ENCODE measurements around the gene MICAL2.

The MICAL2 gene, protein sequence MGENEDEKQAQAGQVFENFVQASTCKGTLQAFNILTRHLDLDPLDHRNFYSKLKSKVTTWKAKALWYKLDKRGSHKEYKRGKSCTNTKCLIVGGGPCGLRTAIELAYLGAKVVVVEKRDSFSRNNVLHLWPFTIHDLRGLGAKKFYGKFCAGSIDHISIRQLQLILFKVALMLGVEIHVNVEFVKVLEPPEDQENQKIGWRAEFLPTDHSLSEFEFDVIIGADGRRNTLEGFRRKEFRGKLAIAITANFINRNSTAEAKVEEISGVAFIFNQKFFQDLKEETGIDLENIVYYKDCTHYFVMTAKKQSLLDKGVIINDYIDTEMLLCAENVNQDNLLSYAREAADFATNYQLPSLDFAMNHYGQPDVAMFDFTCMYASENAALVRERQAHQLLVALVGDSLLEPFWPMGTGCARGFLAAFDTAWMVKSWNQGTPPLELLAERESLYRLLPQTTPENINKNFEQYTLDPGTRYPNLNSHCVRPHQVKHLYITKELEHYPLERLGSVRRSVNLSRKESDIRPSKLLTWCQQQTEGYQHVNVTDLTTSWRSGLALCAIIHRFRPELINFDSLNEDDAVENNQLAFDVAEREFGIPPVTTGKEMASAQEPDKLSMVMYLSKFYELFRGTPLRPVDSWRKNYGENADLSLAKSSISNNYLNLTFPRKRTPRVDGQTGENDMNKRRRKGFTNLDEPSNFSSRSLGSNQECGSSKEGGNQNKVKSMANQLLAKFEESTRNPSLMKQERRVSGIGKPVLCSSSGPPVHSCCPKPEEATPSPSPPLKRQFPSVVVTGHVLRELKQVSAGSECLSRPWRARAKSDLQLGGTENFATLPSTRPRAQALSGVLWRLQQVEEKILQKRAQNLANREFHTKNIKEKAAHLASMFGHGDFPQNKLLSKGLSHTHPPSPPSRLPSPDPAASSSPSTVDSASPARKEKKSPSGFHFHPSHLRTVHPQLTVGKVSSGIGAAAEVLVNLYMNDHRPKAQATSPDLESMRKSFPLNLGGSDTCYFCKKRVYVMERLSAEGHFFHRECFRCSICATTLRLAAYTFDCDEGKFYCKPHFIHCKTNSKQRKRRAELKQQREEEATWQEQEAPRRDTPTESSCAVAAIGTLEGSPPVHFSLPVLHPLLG
- 17.4 reads per million, percentile 44 among the genes with 10 or more reads in this experiment for total RNA-seq

DNA sequence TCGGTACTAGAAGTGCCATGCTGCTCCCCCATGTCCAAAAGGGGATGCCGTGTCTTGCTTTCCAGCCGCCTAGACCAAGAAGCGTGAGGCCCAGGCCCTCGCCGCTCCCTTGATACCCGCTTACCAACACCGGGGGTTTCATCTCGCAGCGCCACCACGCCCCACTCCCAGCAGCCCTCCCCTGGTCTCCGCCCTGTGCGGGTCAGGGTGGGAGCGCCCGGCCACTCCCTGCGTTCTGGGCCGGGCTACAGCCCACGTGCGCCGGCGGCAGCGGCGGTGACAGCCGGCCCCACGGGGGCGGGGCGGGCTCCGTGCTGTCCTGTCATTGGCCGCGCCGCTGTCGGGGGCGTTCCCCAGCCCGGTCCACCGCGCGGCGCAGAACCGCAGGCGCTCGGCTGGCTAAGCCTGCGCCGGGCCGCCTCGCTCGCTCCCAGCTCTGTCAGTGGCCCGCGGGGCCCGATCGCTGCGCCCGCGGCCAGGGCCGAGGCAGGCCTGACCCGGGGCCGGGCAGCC is at the start of gene MICAL2:
Gene MICAL2, plus strand, starts transcription at position 390 of the 513 bp plus-strand sequence. CDS start 51,566 bp downstream, outside the sequence.
- peak; percentile 72 for DNase-seq

DNA sequence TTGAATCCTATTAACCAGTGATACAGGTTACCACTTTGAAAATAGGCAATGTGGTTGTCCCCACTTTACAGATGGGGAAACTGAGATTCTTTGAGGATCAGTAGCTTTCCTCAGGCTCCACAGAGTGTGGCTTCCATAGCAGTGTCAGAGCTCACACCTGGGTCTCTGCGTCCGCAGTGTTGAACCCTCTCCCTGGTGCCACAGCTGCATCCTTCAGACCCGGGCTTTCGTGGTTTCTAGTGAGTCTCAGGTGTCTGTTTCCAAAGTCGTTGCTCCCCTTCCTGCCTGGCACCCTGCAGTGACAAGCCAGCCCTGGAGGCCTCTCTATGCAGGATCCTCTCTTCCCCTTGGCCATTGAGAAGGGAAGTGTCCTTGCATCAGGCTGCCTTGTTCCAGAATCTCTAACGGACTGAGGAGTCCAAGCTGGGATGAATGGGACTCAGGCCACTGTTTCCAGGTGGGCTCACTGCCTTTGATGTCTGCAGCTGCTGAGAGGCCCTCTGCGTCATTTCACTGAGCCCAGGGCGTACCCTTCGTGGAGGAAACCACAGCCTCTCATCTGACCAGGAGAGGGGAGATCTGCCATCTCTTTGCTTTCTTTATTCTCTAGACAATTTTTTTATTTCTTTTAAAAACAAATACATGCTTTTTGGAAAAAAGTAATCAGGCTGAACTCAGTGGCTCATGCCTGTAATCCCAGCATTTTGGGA is 48.4 kb upstream of the MICAL2 start:
- no peak for DNase-seq

DNA sequence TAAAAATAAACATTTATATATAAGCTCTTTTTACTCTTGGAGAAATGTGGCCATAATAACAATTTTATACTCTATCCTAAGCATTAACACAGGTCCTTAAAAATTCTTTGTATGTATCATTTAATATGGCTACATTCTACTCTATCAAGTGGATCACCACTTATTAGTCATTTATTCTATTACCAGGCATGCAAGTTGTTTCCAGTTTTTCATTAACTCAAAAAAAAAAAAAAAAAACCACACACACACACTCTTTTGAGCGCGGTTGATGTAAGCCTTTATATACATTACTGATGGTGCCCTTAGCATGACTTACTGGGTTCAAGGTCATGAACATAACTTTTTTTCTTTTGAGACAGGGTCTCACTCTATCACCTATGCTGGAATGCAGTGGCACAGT is 47.1 kb upstream of the MICAL2 start:
- DNase-seq, result no peak

DNA sequence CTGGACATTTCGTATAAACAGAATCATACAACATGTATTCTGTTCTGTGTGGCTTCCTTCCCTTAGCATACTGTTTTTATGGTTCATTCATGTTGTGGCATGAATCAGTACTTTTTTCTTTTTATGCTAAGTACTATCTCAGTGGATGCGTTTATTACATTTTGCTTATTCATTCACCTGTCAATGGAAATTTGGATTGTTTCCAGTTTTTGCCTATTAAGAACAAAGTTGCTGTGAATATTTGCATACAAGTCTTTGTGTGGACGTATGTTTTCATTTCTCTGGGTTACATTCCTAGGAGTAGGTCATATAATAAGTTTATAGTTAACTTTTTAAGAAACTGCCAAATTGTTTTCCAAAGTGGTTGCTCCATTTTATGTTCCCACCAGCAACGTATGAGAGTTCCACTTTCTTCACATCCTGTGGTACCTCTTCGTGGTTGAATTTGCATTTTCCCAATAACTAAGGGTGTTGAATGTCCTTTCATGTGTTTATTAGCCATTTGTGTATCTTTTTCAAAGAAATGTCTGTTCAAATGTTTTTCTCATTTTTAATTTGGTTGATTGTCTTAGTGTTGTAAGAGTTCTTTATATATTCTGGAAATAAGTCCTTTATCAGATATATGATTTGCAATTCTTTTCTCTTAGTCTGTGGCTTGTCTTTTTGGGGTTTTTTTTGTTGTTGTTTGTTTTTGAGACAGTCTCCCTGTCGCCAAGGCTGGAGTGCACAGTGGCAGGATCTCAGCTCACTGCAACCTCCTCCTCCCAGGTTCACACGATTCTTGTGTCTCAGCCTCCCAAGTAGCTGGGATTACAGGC is 46.0 kb upstream of the MICAL2 start:
- DNase-seq, result no peak

DNA sequence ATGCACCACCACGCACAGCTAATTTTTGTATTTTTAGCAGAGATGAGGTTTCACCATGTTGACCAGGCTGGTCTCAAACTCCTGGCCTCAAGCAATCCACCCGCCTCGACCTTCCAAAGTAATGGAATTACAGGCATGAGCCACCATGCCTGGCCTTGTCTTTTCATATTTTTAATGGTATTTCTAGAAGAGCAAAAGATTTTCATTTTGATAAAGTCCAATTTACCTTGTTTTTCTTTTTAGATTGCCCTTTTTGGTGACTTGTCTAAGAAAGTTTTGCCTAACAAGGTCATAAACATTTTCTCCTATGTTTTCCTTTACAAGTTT is 45.5 kb upstream of the MICAL2 start:
- no peak for DNase-seq

DNA sequence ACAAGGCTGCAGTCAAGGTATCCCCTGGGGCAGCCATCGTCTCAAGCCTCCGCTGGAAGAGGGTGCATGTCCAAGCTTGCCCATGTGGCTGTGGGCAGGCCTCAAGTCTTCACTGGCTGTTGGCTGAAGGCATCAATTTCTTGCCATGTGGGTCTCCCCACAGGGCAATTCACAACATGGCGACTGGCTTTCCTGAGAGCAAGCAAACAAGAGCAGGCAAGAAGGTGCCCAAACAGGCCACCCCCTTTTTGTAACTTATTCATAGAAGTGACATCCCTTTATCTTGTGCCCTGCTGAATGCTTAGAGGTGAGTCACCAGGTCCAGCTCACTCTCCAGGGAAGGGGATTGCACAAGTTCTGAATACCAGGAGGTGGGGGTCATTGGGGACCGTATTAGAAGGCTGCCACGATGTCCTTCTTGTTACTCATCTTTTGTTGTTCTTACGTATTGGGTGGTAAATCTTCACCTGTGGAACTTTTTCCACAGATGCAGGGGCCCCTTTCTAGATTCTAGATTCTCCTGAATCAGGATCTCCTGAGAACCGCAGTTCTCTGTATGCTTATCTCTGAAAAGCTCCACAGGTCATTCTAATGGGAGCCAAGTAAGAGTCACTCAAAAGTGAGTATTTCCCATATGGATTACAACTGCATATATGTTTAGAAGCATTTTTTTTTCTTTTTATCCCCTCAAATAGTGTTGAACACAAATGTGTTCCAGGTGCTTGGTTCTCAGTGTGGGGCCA is 44.2 kb upstream of the MICAL2 start:
- DNase-seq, result no peak

DNA sequence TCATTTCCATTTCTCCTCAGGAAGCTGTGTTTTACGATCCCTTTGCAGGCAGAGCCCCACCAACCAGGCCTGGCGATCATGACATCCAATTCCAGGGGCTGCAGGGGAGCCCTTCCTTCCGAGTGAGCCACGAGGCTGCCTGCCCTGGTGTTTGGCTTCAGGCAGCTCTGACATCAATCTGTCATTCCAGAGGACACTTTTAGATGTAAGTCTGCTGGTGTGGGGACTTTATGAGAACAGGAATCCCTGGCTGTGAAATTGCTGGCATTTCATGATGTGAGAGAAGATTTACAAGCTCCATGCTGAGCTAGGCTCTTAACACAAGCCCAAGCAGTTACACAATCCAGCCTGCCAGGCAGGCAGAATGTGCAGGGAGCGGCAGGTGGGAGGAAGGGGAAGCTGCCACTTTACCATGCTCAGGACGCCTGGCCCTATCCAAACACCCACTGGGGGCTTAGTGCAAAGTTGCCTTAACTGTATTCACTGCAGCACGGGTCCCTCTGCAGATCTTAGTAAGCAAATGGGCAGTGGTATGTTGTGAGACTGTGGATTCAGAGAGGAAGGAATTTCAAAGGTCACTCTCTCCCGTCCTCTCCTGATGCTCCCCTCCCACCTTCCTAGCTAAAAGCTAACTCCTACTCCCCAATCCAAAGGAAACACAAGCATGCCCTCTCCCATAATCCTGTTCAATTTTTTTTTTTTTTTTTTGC is 43.4 kb upstream of the MICAL2 start:
- no peak for DNase-seq

DNA sequence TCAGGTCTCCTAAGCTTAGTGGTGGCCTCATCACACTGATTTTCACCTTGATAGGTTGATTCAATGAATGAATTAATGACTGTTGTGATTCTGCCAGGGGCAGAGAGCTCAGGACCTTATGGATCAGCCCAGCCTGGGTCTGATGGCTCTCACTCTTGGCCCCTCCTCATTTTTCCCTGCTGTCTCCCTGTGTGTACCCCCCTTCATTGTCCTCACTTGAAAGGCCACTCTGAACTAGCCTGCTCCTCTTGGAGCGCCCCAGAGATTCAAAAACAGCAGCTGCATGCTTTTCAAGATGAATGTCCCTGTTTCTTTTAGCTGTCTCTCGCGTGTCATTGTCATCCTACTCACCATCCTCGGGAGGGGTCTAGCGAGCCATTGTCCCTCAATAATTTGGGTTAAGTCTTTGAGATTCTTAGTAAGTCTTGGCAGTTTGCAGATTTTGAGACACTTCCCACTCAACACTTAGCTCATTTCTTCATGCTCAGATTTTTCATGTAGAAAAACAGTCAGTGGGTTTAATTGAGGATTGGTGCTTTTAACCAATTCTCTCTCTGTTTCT is 42.5 kb upstream of the MICAL2 start:
- no peak for DNase-seq

DNA sequence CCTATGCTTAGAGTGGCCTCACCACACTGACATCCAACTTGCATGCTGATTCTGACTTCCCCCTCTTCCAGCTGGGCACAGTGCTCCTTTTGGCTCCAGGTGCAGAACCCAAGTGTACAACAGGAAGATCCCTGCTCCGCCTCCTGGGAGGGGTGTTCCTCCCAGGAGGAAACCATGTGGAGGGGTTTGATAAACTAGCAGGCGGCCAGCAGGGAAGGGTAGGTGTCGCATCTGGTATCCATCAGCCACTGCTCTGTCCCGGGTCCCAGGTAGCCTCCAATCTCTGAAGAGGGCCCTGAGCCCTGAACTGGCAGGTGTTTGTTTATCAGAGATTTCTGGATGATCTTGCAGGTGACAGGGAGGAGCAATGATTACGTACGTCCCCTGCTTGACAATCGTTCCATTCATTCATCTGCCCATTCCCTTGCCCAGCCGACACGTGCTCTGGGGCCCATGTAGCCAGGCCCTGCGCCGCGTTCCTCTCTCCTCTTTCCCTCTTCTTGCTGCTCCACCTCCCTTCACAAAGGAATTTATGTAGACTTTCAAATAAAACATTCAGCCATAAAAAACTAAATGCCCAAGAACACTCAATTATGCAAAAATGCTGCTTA is 41.2 kb upstream of the MICAL2 start:
- DNase-seq, result no peak

DNA sequence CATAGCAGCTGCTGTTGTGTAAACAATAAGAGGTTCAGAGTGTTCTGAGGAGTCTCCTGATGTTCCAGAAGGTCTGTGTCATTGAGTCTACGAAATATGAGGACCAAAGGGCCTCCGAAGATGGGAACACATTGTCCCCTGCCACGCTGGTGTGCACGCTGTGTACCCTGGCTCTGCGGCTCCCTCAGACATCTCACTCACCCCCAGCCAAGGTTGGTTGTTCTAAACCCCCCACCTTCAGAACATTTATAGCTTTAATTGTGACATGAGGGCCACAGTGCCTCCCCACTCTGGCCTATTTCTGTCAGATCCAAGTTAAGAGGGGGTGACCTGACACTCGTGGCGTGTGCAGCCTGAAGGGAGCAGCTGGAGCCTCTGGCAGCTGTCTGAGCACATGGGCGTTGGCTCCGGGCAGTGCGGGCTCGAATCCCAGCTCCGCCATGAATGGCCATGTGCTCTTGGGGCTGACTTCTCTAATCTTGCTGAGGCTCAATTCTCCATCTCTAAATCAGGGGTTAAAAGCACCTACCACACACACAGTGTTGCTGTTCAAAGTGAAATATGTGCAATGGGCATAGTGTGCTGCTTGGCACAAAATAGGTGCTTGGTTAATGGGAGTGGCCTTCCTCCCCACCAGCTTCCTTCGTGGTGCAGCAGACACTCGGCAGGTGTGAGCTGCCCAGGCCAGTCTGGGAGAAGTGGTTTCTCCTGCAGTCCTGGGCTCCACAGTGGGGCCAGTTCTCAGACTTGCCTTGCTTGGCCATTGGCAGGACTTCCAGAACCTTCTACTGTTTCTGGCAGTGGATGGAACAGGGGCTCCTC is 39.7 kb upstream of the MICAL2 start:
- DNase-seq, result no peak

DNA sequence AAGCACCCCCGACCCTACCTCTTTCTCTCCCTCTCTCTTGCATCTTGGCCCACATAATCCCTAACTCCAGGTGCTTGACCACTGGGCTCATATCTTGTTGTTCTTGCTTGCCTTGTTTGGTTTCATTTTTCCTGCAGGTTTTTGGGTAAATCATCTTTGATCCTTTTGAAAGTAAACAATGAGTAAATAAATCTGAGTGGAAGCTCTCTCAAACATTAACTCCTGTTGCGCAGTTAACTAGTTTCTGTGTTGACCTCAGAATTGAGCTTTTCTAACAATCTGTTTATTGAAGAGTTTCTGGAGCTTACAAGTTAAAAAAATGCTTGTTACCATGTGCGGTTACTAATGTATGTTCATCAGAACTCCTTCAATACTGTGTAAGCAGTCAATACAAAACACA is 38.8 kb upstream of the MICAL2 start:
- DNase-seq, result no peak

DNA sequence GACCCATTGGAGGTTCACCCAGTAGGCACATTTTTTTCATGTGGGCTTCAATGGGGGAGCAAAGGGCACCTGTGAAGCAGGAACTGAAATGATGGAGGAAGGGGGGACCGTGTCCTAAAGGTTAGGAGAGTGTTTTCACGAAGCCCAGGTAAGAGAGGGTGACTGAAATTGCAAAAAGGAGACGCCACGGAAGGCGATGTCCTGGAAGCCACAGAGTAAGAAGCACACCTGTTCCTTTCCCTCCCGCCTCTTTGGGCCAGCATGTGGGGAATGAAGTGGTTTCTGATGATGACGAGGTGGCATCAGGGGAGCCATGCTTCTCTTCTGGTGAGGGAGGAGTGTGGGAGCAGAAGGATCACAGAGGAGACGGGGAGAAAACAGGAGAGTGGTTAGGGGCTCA is 37.0 kb upstream of the MICAL2 start:
- no peak for DNase-seq

DNA sequence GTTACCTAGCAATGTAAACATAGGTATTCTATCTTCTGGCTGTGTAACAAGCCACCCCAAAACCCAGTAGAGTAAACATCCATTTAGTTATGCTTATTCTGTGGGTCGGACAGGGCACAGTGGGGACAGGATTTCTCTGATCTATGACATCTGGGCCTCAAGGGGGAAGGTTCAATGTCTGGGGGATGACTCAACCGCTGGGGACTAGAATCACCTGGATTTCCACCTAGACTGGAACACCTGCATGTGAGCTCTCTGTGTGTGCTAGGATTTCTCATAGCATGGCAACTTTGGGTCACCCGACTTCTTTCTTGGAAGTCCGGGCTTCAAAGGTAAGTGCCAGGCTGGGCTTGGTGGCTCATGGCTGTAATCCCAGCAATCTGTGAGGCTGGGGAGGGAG is 36.5 kb upstream of the MICAL2 start:
- DNase-seq, result no peak

DNA sequence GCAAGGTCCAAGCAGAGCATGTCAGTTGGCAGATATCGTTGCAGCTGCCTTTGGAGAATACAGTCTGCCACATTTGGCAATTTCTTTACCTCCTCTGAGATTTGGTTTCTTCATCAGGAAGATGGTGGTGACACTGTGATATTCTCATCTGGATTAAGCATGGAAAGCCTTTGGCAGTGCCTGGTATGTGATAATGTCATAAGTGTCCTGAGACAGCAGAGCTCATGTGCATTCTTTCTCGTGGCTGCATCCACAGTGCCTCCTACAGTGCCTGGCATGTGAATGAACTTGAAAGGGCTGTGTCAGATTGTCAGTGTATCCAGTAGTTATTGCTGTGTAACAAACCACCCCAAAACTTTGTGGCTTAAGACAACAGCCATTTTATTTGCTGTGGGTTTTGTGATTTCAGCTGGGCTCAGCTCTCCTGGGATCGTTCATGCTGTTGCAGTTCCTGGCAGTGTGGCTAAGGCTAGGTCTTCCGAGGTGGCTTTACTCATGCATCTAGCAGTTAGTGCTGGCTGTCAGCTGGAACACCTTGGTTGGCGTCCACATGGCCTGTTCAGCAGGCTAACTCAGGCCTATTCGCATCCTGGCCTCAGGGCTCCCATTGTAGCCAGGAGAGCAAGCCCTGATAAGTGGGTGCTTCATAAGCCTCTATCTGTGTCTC is 35.7 kb upstream of the MICAL2 start:
- DNase-seq, result no peak

DNA sequence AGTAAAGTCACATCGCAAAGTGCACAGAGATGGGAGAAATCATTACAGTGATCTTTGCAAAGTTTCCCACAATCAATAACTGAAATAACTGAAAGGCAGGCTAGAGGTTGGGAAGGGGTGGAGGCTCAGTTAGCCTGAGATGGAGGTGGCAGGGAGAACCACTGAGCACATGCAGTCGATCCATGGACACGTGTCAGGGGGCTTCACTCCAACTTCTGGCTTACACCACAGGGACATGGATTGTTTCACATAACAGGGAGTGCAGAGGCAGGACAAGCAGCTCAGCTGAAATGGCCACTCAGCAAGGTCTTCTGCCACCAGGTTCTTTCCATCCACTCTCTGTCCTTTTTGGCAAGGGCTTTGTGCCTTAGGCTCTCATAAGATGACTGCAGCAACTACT is 35.1 kb upstream of the MICAL2 start:
- no peak for DNase-seq

DNA sequence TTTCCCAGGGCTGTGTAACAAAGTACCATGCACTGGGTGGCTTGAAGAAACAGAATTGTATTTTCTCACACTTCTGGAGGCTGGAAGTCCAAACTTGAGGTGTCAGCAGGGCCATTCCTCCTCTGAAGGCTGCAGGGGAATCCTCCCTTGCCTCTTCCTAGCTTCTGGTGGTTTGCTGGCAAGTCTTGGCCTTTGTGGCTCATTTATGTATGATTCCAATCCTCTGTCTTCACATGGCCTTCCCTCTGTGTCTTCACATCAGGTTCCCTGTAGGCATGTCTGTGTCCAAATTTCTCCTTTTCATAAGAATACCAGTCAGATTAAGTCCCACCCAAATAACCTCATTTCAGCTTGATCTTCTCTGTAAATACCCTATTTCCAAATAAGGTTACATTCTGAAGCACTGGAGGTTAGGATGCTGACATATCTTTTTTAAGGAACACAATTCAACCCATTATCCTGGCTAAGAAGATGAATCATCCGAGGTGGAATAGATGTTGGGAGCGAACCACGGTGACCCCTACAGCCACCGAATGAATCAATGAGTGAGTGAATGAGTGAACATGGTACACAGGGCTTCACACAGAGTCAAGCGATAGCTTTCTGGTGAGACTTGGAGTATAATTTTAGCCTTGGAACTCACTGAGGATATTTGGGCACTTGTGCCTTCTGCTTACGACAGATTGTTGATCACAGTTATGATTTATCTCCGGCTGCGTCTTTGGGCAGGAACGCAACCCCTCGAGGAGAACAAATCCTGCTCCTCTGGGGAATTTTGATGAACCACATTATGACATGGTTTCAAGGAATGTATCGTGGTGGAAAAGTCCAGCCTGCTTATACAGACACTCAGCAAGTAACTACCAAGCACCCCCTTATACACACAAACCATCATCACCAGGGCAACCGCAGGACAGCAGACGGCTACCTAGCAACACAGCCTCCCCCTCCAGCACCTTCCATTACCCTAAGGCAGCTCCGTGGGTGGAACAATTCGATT is 34.3 kb upstream of the MICAL2 start:
- no peak for DNase-seq

Data from effector CD4-positive, alpha-beta T cell (primary cell).